NCI-H1417 (cell line): ENCODE data around the gene GALNT2.

Source experiments
- DNase-seq, 3 experiments: peaks; one replicate each; lab custom pipeline; 2025; lab: John Stamatoyannopoulos, UW

GALNT2 gene

GRCh38 chr1:230163719-230164118, 96.7 kb downstream of the GALNT2 start:
- no peak for DNase-seq

GRCh38 chr1:230165536-230165935, 98.5 kb downstream of the GALNT2 start:
- DNase-seq, result no peak

- DNase-seq, result no peak
Observed at GRCh38 chr1:230166366-230167132, 99.5 kb downstream of the GALNT2 start.

- DNase-seq, result peak in 2 of 3 experiments; percentile 48 to 51
Observed at GRCh38 chr1:230167419-230167852, 100.4 kb downstream of the GALNT2 start.

- no peak for DNase-seq
Observed at GRCh38 chr1:230169454-230170152, 102.6 kb downstream of the GALNT2 start.

GRCh38 chr1:230170153-230170547, 103.1 kb downstream of the GALNT2 start:
- no peak for DNase-seq

- DNase-seq, result no peak
Observed at GRCh38 chr1:230170622-230171021, 103.6 kb downstream of the GALNT2 start.

GRCh38 chr1:230171356-230172015, 104.4 kb downstream of the GALNT2 start:
- no peak for DNase-seq

- DNase-seq, result no peak
Observed at GRCh38 chr1:230172016-230172537, 105.0 kb downstream of the GALNT2 start.

- DNase-seq, result no peak
Observed at GRCh38 chr1:230173187-230173975, 106.3 kb downstream of the GALNT2 start.

GRCh38 chr1:230174041-230174440, 107.0 kb downstream of the GALNT2 start:
- DNase-seq, result no peak

GRCh38 chr1:230174471-230175162, 107.6 kb downstream of the GALNT2 start:
- DNase-seq, result no peak

- no peak for DNase-seq
Observed at GRCh38 chr1:230175163-230175747, 108.2 kb downstream of the GALNT2 start.

GRCh38 chr1:230175839-230176238, 108.8 kb downstream of the GALNT2 start:
- DNase-seq, result no peak

GRCh38 chr1:230176326-230176725, 109.3 kb downstream of the GALNT2 start:
- no peak for DNase-seq

- no peak for DNase-seq
Observed at GRCh38 chr1:230176871-230177411, 109.9 kb downstream of the GALNT2 start.

GRCh38 chr1:230179249-230179648, 112.2 kb downstream of the GALNT2 start:
- no peak for DNase-seq

- peak in 1 of 3 experiments; percentile 18 for DNase-seq
Observed at GRCh38 chr1:230185076-230186001, 118.3 kb downstream of the GALNT2 start.
